Stomach (tissue), 4 donors: Measurements from ENCODE around the gene MALAT1.

ENCODE experiments used
- CTCF ChIP-seq, 7 experiments: fragments of 450-650 bp in 4 of 7; fragments of 200-600 bp in 3 of 7; sonication (generic) in 3 of 7; IDR thresholded peaks; one replicate each; pipeline ENCODE4 v1.5.1; 2016 to 2019; ENCODE audit warnings: antibody characterized with exemption in 7 of 7, control low read depth in 2 of 7, mild to moderate bottlenecking in 1 of 7
- EP300 ChIP-seq: sonication (generic); formaldehyde crosslinking; IDR thresholded peaks from one replicate; pipeline ENCODE4 v1.6.1; 2017; ENCODE audit warnings: antibody characterized with exemption
- POLR2A ChIP-seq, 4 donors: fragments of 450-650 bp; IDR thresholded peaks; one replicate each; pipeline ENCODE4 v1.6.1; 2016; ENCODE audit warnings: antibody characterized with exemption in 4 of 4, control low read depth in 2 of 4, mild to moderate bottlenecking in 1 of 4, moderate library complexity in 1 of 4
- POLR2AphosphoS5 ChIP-seq, 3 donors: sonication (generic); formaldehyde crosslinking; IDR thresholded peaks; one replicate each; pipeline ENCODE4 v1.6.1; 2016; ENCODE audit warnings: antibody characterized with exemption in 3 of 3

- TF ChIP-seq EP300 (no peak), CTCF (IDR thresholded peaks at IDR 0.05) (no peak), POLR2AphosphoS5 (IDR thresholded peaks at IDR 0.05) (peak in 2 of 3 donors; percentile 69 to 82), POLR2A (IDR thresholded peaks at IDR 0.05) (no peak)
These were observed 26.1 kb downstream of the MALAT1 start, which contains the start of gene SCYL1 for GRCh38 chr11:65524741-65525545.
